Liver (tissue), 9 donors: Measurements from ENCODE around the gene SLC5A5. TPM values are rescaled to one million over a fixed set of nuclear protein-coding genes. Genes with fewer than 3 reads are reported as not detected.

Source experiments
- DNase-seq: peaks from one replicate; pipeline ENCODE4 v3.0.0-alpha.2; 2017; ENCODE audit warnings: low spot score
- H3K27ac ChIP-seq, 2 donors: one replicate each; pipeline ENCODE4 v1.7.0; 2013; ENCODE audit warnings: inconsistent platforms in 2 of 2, low read length in 2 of 2, control low read depth in 1 of 2, low read depth in 1 of 2, mild to moderate bottlenecking in 1 of 2
- H3K27me3 ChIP-seq, 4 donors: one replicate each; pipeline versions ENCODE4 v1.6.1 to v1.7.0; 2013; ENCODE audit warnings: low read length in 3 of 4, inconsistent platforms in 1 of 4, mild to moderate bottlenecking in 1 of 4, moderate library complexity in 1 of 4; ENCODE audit not compliant: control insufficient read depth in 4 of 4, insufficient read depth in 4 of 4
- H3K36me3 ChIP-seq, 4 donors: one replicate each; pipeline versions ENCODE4 v1.6.1 to v1.7.0; 2013; ENCODE audit warnings: low read length in 3 of 4, mild to moderate bottlenecking in 3 of 4, low read depth in 1 of 4, moderate library complexity in 1 of 4; ENCODE audit not compliant: control insufficient read depth in 4 of 4, insufficient read depth in 3 of 4
- H3K4me1 ChIP-seq, 4 donors: one replicate each; pipeline versions ENCODE4 v1.6.1 to v1.7.0; 2013; ENCODE audit warnings: low read length in 3 of 4, mild to moderate bottlenecking in 3 of 4, moderate library complexity in 1 of 4; ENCODE audit not compliant: control insufficient read depth in 4 of 4, insufficient read depth in 4 of 4
- H3K4me3 ChIP-seq, 3 donors: one replicate each; pipeline versions ENCODE4 v1.6.1 to v1.7.0; 2013; ENCODE audit warnings: low read length in 3 of 3, control low read depth in 1 of 3, low read depth in 1 of 3, mild to moderate bottlenecking in 1 of 3
- H3K9ac ChIP-seq, 2 donors: one replicate each; pipeline ENCODE4 v1.7.0; 2013; ENCODE audit warnings: low read length in 2 of 2, mild to moderate bottlenecking in 2 of 2, moderate library complexity in 2 of 2, control low read depth in 1 of 2, low read depth in 1 of 2
- H3K9me3 ChIP-seq, 4 donors: one replicate each; pipeline versions ENCODE4 v1.6.1 to v1.7.0; 2013; ENCODE audit warnings: low read length in 3 of 4; ENCODE audit not compliant: control insufficient read depth in 4 of 4
- ATF3 ChIP-seq: IDR thresholded peaks from 2 replicates; pipeline ENCODE4 v1.6.1; 2016; ENCODE audit warnings: antibody characterized with exemption
- CTCF ChIP-seq: fragments of 150-350 bp; IDR thresholded peaks from 2 replicates; pipeline ENCODE4 v1.5.1; 2017; ENCODE audit warnings: improper control_type of control experiment, low read depth, low read length; ENCODE audit not compliant: missing input control
- FOXA1 ChIP-seq: IDR thresholded peaks from 2 replicates; pipeline ENCODE4 v1.6.1; 2016; ENCODE audit warnings: antibody characterized with exemption
- FOXA2 ChIP-seq: IDR thresholded peaks from 2 replicates; pipeline ENCODE4 v1.6.1; 2016; ENCODE audit warnings: antibody characterized with exemption
- HNF4A ChIP-seq, 2 donors: conservative IDR thresholded peaks; 2 replicates each; pipeline ENCODE4 v1.6.1; 2016; ENCODE audit warnings: antibody characterized with exemption in 2 of 2, mild to moderate bottlenecking in 2 of 2
- HNF4G ChIP-seq: IDR thresholded peaks from 2 replicates; pipeline ENCODE4 v1.6.1; 2016; ENCODE audit warnings: antibody characterized with exemption
- JUND ChIP-seq, 2 donors: IDR thresholded peaks; 2 replicates each; pipeline ENCODE4 v1.6.1; 2016; ENCODE audit warnings: antibody characterized with exemption in 2 of 2
- MAX ChIP-seq: IDR thresholded peaks from 2 replicates; pipeline ENCODE4 v1.6.1; 2016; ENCODE audit warnings: antibody characterized with exemption
- NR2F2 ChIP-seq: IDR thresholded peaks from 2 replicates; pipeline ENCODE4 v1.6.1; 2016; ENCODE audit warnings: antibody characterized with exemption
- RAD21 ChIP-seq, 2 donors: IDR thresholded peaks; 2 replicates each; pipeline ENCODE4 v1.6.1; 2016; ENCODE audit warnings: antibody characterized with exemption in 2 of 2, mild to moderate bottlenecking in 2 of 2
- REST ChIP-seq: IDR thresholded peaks from 2 replicates; pipeline ENCODE4 v1.6.1; 2016; ENCODE audit warnings: antibody characterized with exemption, mild to moderate bottlenecking
- RXRA ChIP-seq, 2 donors: IDR thresholded peaks; 2 replicates each; pipeline ENCODE4 v1.6.1; 2017 to 2018; ENCODE audit warnings: antibody characterized with exemption in 2 of 2, mild to moderate bottlenecking in 1 of 2
- SP1 ChIP-seq: IDR thresholded peaks from 2 replicates; pipeline ENCODE4 v1.6.1; 2018; ENCODE audit warnings: antibody characterized with exemption, mild to moderate bottlenecking
- TAF1 ChIP-seq: conservative IDR thresholded peaks from 2 replicates; pipeline ENCODE4 v1.6.1; 2016; ENCODE audit warnings: antibody characterized with exemption, mild to moderate bottlenecking
- YY1 ChIP-seq: IDR thresholded peaks from 2 replicates; pipeline ENCODE4 v1.6.1; 2016; ENCODE audit warnings: antibody characterized with exemption, mild to moderate bottlenecking
- ZBTB33 ChIP-seq: IDR thresholded peaks from 2 replicates; pipeline ENCODE4 v1.6.1; 2016; ENCODE audit warnings: antibody characterized with exemption
- WGBS: extraction: QIAGEN DNeasy Blood & Tissue Kit; methylation state at CpG from one replicate; pipeline ENCODE4 v1.1.7; 2013; 5-methylcytosine and 5-hydroxymethylcytosine counted together
- polyA plus RNA-seq, 2 donors: library from polyadenylated mRNA; stranded (reverse) in 1 of 2; unstranded in 1 of 2; fragments of 200-250 nt in 1 of 2; fragments of >200 nt in 1 of 2; fragmentation: Nextera tagmentation in 1 of 2; extraction: Ambion mirVana in 1 of 2; gene quantifications; one replicate each; pipeline versions ENCODE4 v1.2.1 to v1.2.3, GENCODE V29; 2013 to 2015
- total RNA-seq, 2 donors: library from RNA; depleted of rRNA; stranded (reverse); fragments of >200 nt; gene quantifications; one replicate each; pipeline ENCODE4 v1.2.3, GENCODE V29; 2014
- donor health status: healthy.
- donor health status: healthy.
- donor health status: healthy.
- donor health status: healthy.
- donor health status: healthy.

SLC5A5 gene
- total and polyA plus RNA-seq, 4 donors = 0.09 TPM; not detected in 3

GRCh38 chr19:17847538-17848366, 24.0 kb upstream of the SLC5A5 start, which contains the start of gene JAK3 (continued):
- TF ChIP-seq ZBTB33 = no peak
- TF ChIP-seq HNF4G = no peak
- no peak for TF ChIP-seq YY1
- TF ChIP-seq MAX = no peak
- no peak for TF ChIP-seq NR2F2
- TF ChIP-seq RXRA (IDR thresholded peaks at IDR 0.05) = no peak

- Histone ChIP-seq H3K4me1 (no peaks in the 10 kb centered on the region), H3K9me3 (no peaks in the 10 kb centered on the region), H3K36me3 (no peaks in the 10 kb centered on the region), H3K27ac (no peak overlapping the region), H3K27me3 (no peaks in the 10 kb centered on the region), H3K9ac (no peak overlapping the region), H3K4me3 (no peak overlapping the region)
- TF ChIP-seq REST (no peak), FOXA2 (no peak), FOXA1 (no peak), ATF3 (no peak), HNF4A (conservative IDR thresholded peaks at IDR 0.05) (no peak), SP1 (no peak), RXRA (IDR thresholded peaks at IDR 0.05) (no peak), TAF1 (no peak), RAD21 (IDR thresholded peaks at IDR 0.05) (no peak)
- WGBS = 85% methylated on average over 14 of the region's 14 CpGs
- no peak for DNase-seq
Observed at GRCh38 chr19:17848595-17849292, 23.0 kb upstream of the SLC5A5 start.

- Histone ChIP-seq H3K27me3 (no peaks in the 10 kb centered on the region), H3K4me3 (no peak overlapping the region), H3K36me3 (no peaks in the 10 kb centered on the region), H3K9ac (no peak overlapping the region), H3K9me3 (no peaks in the 10 kb centered on the region), H3K4me1 (peaks cover 0 to under 1% (median 0%) of the 10 kb centered on the region in 4 donors), H3K27ac (no peak overlapping the region)
- DNase-seq = no peak
- WGBS = 84% methylated on average over 6 of the region's 6 CpGs
- TF ChIP-seq TAF1 = no peak
- no peak for TF ChIP-seq CTCF
- no peak for TF ChIP-seq JUND (IDR thresholded peaks at IDR 0.05)
Observed at GRCh38 chr19:17854061-17854460, 17.7 kb upstream of the SLC5A5 start.
